GM19239 (cell line): ENCODE results near the gene SLC5A12.

Experiments
- DNase-seq: peaks from one replicate; pipeline ENCODE4 v3.0.0; 2011; ENCODE audit warnings: low spot score; ENCODE audit not compliant: insufficient read length
- FAIRE-seq: peaks from 2 replicates; lab custom pipeline; 2011; peaks lifted over from hg19 to GRCh38; lab: Jason Lieb, UNC

SLC5A12 gene

GRCh38 chr11:26719998-26720397 lies 1.9 kb downstream of the SLC5A12 start:
- DNase-seq (no peak), FAIRE-seq (no peak)

- FAIRE-seq = no peak
- DNase-seq = no peak
These were observed 2.4 kb downstream of the SLC5A12 start for GRCh38 chr11:26719289-26719973.

DNA sequence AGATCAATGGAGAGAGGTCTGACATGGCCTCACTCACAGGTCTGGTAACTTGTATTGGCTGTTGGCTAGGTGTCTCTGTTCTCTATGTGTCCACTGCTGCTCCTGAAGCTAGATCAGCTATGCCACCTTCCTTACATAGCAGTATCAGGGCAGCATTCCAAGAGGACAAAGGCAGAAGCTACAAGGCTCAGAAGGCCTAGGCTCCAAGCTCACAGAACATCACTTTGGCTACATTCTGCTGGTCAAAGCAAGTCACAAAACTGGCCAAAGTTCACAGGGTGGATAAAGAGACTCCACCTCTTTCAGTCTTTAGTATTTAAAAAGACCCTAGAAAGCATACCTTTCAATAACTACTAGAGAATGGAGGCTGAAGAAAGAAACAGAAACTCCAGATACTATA lies 4.1 kb downstream of the SLC5A12 start:
- FAIRE-seq (no peak), DNase-seq (no peak)

GRCh38 chr11:26715133-26715532 lies 6.7 kb downstream of the SLC5A12 start:
- FAIRE-seq (no peak), DNase-seq (no peak)

GRCh38 chr11:26712497-26712896 lies 9.4 kb downstream of the SLC5A12 start:
- DNase-seq (no peak), FAIRE-seq (no peak)

DNA sequence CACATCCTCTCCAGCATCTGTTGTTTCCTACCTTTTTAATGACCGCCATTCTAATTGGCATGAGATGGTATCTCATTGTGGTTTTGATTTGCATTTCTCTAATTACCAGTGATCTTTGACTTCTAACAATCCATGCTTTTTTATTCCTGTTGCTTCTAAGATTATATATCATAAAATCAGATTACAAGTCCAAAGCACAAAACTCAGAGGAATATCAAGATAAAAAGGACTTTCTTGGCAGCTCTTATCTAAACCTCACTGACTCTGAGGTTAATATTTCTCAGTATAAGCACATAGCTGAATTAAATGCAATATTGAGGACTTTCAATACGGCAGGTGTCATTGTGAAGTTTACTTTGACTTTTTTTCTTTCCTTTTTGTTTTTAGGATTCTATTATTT lies 11.4 kb downstream of the SLC5A12 start:
- no peak for DNase-seq
- FAIRE-seq = no peak

- DNase-seq (no peak), FAIRE-seq (no peak)
These were observed 13.0 kb downstream of the SLC5A12 start for GRCh38 chr11:26708736-26709456.

GRCh38 chr11:26706181-26706580 lies 15.7 kb downstream of the SLC5A12 start:
- no peak for FAIRE-seq

GRCh38 chr11:26704249-26704648 lies 17.6 kb downstream of the SLC5A12 start:
- DNase-seq = no peak

More at GRCh38 chr11:26706181-26706580, 15.7 kb downstream of the SLC5A12 start:
- no peak for DNase-seq

GRCh38 chr11:26703411-26704191 lies 18.3 kb downstream of the SLC5A12 start:
- FAIRE-seq (no peak), DNase-seq (no peak)

More at GRCh38 chr11:26704249-26704648, 17.6 kb downstream of the SLC5A12 start:
- no peak for FAIRE-seq

DNA sequence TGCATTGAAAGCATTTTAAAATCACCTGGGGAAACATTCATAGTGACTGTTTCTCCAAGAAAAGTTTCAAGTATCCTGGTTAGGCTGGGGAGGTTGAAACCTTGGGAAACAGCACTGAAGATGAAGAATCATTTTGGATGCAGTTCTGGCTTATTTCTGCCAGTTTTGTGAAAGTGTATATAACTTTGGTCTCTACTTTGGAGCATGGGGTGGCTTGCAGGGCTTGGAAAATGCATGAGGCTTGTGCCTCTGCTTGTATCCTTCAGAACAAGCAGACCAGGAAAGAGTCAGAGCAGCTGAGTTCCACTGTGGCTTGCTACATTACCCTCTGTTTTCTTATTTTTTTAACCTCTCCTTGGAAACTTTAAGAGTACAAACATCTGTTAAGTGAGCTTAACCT lies 19.5 kb downstream of the SLC5A12 start:
- FAIRE-seq = no peak

DNA sequence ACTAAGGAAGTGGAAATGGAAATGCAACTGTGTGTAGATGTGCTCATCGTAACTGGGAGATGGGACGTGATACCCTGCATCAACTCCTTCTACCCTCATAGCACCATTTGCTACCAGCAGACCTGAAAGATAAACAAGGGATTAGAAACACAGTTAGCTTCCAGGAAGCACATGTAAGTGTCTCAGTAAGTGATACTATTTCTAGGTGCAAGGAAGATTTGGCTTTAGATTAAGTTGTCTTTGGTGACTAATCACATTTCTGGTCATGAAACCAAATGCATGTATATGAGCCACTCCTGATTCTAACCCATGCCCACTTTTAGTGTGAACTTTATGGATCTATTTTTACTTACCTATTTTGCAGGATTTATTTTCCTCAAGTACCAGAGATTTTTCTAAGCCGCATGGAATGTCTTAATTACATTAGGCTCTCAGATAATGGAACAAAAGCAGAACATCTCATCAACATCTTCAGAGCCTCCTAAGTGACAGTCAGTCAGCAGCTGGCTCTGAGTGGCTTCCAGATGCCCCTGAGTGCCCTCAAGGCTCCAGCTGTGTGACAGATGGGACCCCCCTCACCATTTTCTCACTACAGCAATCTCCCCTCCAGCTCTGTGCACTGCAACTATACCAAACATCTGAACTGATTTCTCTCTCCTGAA lies 21.2 kb downstream of the SLC5A12 start:
- DNase-seq (no peak), FAIRE-seq (no peak)

More for the DNA sequence above, 19.5 kb downstream of the SLC5A12 start:
- DNase-seq = no peak

DNA sequence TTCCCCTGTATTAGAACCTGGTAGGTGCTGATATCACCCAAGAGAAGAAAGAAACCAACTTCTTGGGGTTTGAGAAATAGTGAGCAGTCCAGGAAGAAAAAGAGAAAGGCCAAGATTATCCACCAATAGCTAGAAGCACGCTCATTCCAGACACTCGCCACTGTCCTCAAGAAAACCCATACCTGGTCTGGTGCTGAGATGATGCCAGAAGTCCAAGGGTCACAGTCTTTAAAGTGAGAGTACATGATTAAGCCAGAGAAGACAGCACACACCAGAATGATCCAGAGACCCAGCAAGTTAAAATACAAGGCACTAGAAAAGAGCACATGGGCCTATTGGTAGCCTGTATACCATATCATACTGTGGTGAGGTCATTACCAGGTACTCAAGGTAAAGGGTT lies 23.6 kb downstream of the SLC5A12 start:
- FAIRE-seq (no peak), DNase-seq (no peak)

DNA sequence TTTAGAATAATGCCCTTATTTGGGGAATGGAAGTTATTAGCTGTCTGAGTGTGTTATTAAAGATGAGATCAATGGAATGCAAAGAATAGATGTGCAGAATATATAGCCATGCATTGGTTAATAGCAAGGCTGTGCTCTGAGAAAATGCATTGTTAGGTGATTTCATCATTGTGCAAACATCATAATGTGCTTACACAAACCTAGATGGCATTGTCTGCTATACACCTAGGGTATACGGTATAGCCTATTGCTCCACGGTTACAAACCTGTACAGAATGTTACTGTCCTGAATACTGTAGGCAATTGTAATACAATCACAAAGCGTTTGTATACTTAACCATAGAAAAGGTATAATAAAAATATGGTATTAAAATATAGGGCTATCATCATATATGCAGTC lies 25.5 kb downstream of the SLC5A12 start:
- FAIRE-seq = no peak
- no peak for DNase-seq

GRCh38 chr11:26688701-26689100 lies 33.2 kb downstream of the SLC5A12 start:
- FAIRE-seq = no peak
- DNase-seq = no peak

GRCh38 chr11:26687351-26687750 lies 34.5 kb downstream of the SLC5A12 start:
- FAIRE-seq (no peak), DNase-seq (no peak)

GRCh38 chr11:26677566-26677965 lies 44.3 kb downstream of the SLC5A12 start:
- no peak for FAIRE-seq
- no peak for DNase-seq

- no peak for FAIRE-seq
- DNase-seq = no peak
These were observed 45.2 kb downstream of the SLC5A12 start for GRCh38 chr11:26676641-26677040.

- no peak for FAIRE-seq
- no peak for DNase-seq
These were observed 46.5 kb downstream of the SLC5A12 start for GRCh38 chr11:26675233-26675928.

DNA sequence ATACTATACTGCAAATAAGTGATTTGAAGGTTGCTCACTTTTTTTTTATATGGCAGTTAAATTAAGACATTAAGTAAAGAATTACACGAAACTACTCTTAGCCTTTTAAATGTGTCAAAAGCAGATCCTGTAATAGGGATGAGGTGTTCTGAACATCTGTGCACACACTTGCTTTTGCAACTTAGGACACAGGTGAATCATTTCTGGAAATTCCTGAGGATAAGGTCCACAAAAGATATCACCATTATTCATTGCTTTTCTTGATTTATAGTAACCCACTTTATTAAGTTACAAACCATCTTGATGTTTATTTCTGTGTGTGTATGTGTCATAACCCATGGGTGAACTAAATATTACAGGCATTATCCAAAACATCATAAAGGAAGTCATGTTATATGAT lies 55.9 kb downstream of the SLC5A12 start:
- FAIRE-seq (no peak), DNase-seq (no peak)
